A673 (cell line): ENCODE data around the gene POMC. TPM values are rescaled to one million over a fixed set of nuclear protein-coding genes. Genes with fewer than 3 reads are reported as not detected.
"Not testable (repeated sequence)": the region's sequence is repeated elsewhere in the genome, so short reads cannot be mapped to it uniquely, and the experiment has no call there.

Experiments
- BruUV-seq: library from RNA; stranded (reverse); fragments of 400-500 nt; replicated peaks from 2 replicates; lab custom pipeline; 2021; lab: Mats Ljungman, UMichigan
- CTCF ChIA-PET: fragments of 300-600 bp; sonication (Branson Sonifier 250); formaldehyde crosslinking; loops from one replicate; lab custom pipeline; 2022; ENCODE audit warnings: antibody characterized with exemption; lab: Charles Lee
- POLR2A ChIA-PET: fragments of 300-600 bp; sonication (Branson Sonifier 250); formaldehyde crosslinking; loops from one replicate; lab custom pipeline; 2022; ENCODE audit warnings: antibody characterized with exemption; ENCODE audit not compliant: low non-redundant PET; lab: Charles Lee
- DNase-seq: peaks from one replicate; pipeline ENCODE4 v3.0.0-alpha.2; 2015; ENCODE audit warnings: low spot score
- H3K27ac ChIP-seq: fragments of 200-600 bp; sonication (generic); 2 replicates; pipeline ENCODE4 v1.5.1; 2016; ENCODE audit warnings: mixed run types, low read depth, mild to moderate bottlenecking, mixed read lengths, antibody characterized with exemption, low read length; ENCODE audit not compliant: poor library complexity, severe bottlenecking
- H3K27me3 ChIP-seq: fragments of 200-600 bp; sonication (generic); replicated peaks from 2 replicates; pipeline ENCODE4 v1.6.1; 2017; ENCODE audit warnings: mixed run types, low read depth, mild to moderate bottlenecking, mixed read lengths, antibody characterized with exemption, low read length; ENCODE audit not compliant: insufficient read depth, poor library complexity
- H3K36me3 ChIP-seq: fragments of 200-600 bp; sonication (generic); 2 replicates; pipeline ENCODE4 v1.6.1; 2016; ENCODE audit warnings: mixed run types, mild to moderate bottlenecking, mixed read lengths, antibody characterized with exemption, low read length; ENCODE audit not compliant: insufficient read depth, poor library complexity, severe bottlenecking
- H3K4me1 ChIP-seq: fragments of 200-600 bp; sonication (generic); 2 replicates; pipeline ENCODE4 v1.6.1; 2017; ENCODE audit warnings: mixed run types, mild to moderate bottlenecking, mixed read lengths, antibody characterized with exemption, low read length; ENCODE audit not compliant: insufficient read depth, poor library complexity, severe bottlenecking
- H3K4me3 ChIP-seq: fragments of 200-600 bp; sonication (generic); 2 replicates; pipeline ENCODE4 v1.5.1; 2016; ENCODE audit warnings: low read depth, mixed run types, mild to moderate bottlenecking, mixed read lengths, low read length; ENCODE audit not compliant: poor library complexity, severe bottlenecking
- H3K9me3 ChIP-seq: fragments of 200-600 bp; sonication (generic); 2 replicates; pipeline ENCODE4 v1.6.1; 2016; ENCODE audit warnings: mixed run types, low read depth, mild to moderate bottlenecking, mixed read lengths, antibody characterized with exemption, low read length; ENCODE audit not compliant: poor library complexity, severe bottlenecking
- CTCF ChIP-seq: fragments of 300-800, 200-600 bp; sonication (generic); conservative IDR thresholded peaks from 2 replicates; pipeline ENCODE4 v1.5.1; 2017; ENCODE audit warnings: low read depth, mild to moderate bottlenecking, antibody characterized with exemption, low read length, moderate library complexity, mixed read lengths
- EZH2 ChIP-seq: fragments of 200-600 bp; sonication (generic); IDR thresholded peaks from 2 replicates; pipeline ENCODE4 v1.6.1; 2017; ENCODE audit warnings: borderline replicate concordance, low read depth, mild to moderate bottlenecking, mixed read lengths, antibody characterized with exemption, low read length; ENCODE audit not compliant: poor library complexity, severe bottlenecking
- intact Hi-C: fragments of 100-400 bp; cut with micrococcal nuclease; formaldehyde crosslinking; loops from one replicate; pipeline ENCODE4 v1.10.0; 2022; ENCODE audit not compliant: unreplicated experiment
- total RNA-seq: library from RNA; stranded (reverse); gene quantifications from 2 replicates; pipeline ENCODE4 v1.2.3, GENCODE V29; 2021

Gene POMC
- total RNA-seq, 1 experiment from 2014 or later = not detected

- no peaks in the 10 kb centered on the region for H3K27me3 ChIP-seq
- H3K36me3 ChIP-seq = no peaks in the 10 kb centered on the region
- CTCF ChIA-PET = no interaction called here
- no peaks in the 10 kb centered on the region for H3K9me3 ChIP-seq
- POLR2A ChIA-PET = no interaction called here
- no peak for TF ChIP-seq CTCF
- no peak for TF ChIP-seq EZH2
- BruUV-seq = no TSS peak
- intact Hi-C loops = no loop called here
- no peaks in the 10 kb centered on the region for H3K4me1 ChIP-seq
- H3K27ac ChIP-seq = no peak overlapping the region
- DNase-seq = no peak
- no peak overlapping the region for H3K4me3 ChIP-seq
Measured at GRCh38 chr2:25145803-25146202, 22.6 kb downstream of the POMC start.

- no peak overlapping the region for H3K4me3 ChIP-seq
- peaks cover 8% of the 10 kb centered on the region for H3K27me3 ChIP-seq
- no peaks in the 10 kb centered on the region for H3K9me3 ChIP-seq
- ChIA-PET POLR2A (no interaction called here), CTCF (no interaction called here)
- no peaks in the 10 kb centered on the region for H3K36me3 ChIP-seq
- no TSS peak for BruUV-seq
- intact Hi-C loops = no loop called here
- TF ChIP-seq EZH2 (no peak), CTCF (no peak)
- DNase-seq = no peak
- no peak overlapping the region for H3K27ac ChIP-seq
- H3K4me1 ChIP-seq = no peaks in the 10 kb centered on the region
Measured at GRCh38 chr2:25141120-25141519, 27.3 kb downstream of the POMC start.

- intact Hi-C loops, POLR2A ChIA-PET, H3K27ac ChIP-seq, BruUV-seq, H3K36me3 ChIP-seq, CTCF ChIA-PET, H3K9me3 ChIP-seq, H3K4me1 ChIP-seq, DNase-seq, H3K4me3 ChIP-seq: not testable (repeated sequence)
- peaks cover 11% of the 10 kb centered on the region for H3K27me3 ChIP-seq
Measured at GRCh38 chr2:25140535-25140934, 27.8 kb downstream of the POMC start.

- peaks cover 30% of the 10 kb centered on the region for H3K27me3 ChIP-seq
- H3K9me3 ChIP-seq = no peaks in the 10 kb centered on the region
- no peak overlapping the region for H3K27ac ChIP-seq
- H3K4me3 ChIP-seq = no peak overlapping the region
- no peak for DNase-seq
- TF ChIP-seq CTCF = no peak
- TF ChIP-seq EZH2 = no peak
- no peaks in the 10 kb centered on the region for H3K4me1 ChIP-seq
- no TSS peak for BruUV-seq
- no peaks in the 10 kb centered on the region for H3K36me3 ChIP-seq
- intact Hi-C loops = loop anchor here (10.0 kb wide), 1 partner anchor 298 kb away; no protein-coding TSS in a partner anchor
- CTCF ChIA-PET = no interaction called here
- POLR2A ChIA-PET = no interaction called here
Measured at GRCh38 chr2:25132693-25133092, 35.7 kb downstream of the POMC start.
